Right cardiac atrium (tissue), 5 donors: ENCODE results near the gene PDZRN3. TPM values are rescaled to one million over a fixed set of nuclear protein-coding genes. Genes with fewer than 3 reads are reported as not detected.
"Not testable (repeated sequence)": the region's sequence is repeated elsewhere in the genome, so short reads cannot be mapped to it uniquely, and the experiment has no call there.

ENCODE experiments used
- ATAC-seq, 2 donors: fragments of 200-7000 bp; cut with Tn5 transposase; one replicate each; pipeline versions ENCODE4 v1.8.0 to v1.9.1; 2020; ENCODE audit warnings: moderate library complexity in 2 of 2, mild to moderate bottlenecking in 1 of 2
- DNase-seq, 3 donors: peaks; one replicate each; pipeline ENCODE4 v3.0.0-alpha.2; 2020
- H3K27ac ChIP-seq: one replicate; pipeline ENCODE4 v1.5.1; 2013; ENCODE audit warnings: mild to moderate bottlenecking, low read length, control low read depth, moderate library complexity
- H3K27me3 ChIP-seq: one replicate; pipeline ENCODE4 v1.6.1; 2013; ENCODE audit not compliant: control insufficient read depth, insufficient read depth
- H3K4me1 ChIP-seq: one replicate; pipeline ENCODE4 v1.6.1; 2013; ENCODE audit warnings: low read length; ENCODE audit not compliant: control insufficient read depth, insufficient read depth
- H3K4me3 ChIP-seq: one replicate; pipeline ENCODE4 v1.5.1; 2013; ENCODE audit warnings: low read length, control low read depth
- H3K9me3 ChIP-seq: one replicate; pipeline ENCODE4 v1.6.1; 2013; ENCODE audit warnings: low read length; ENCODE audit not compliant: control insufficient read depth
- WGBS: extraction: QIAGEN DNeasy Blood & Tissue Kit; methylation state at CpG from one replicate; pipeline ENCODE4 v1.1.7; 2013; 5-methylcytosine and 5-hydroxymethylcytosine counted together
- intact Hi-C, 4 donors: fragments of 100-400 bp; cut with DNase I; formaldehyde crosslinking; loops; one replicate each; pipeline versions ENCODE4 v1.11.0 to v1.14.0; 2022 to 2023
- polyA plus RNA-seq: library from polyadenylated mRNA; stranded (reverse); fragments of 200-250 nt; gene quantifications from one replicate; pipeline ENCODE4 v1.2.3, GENCODE V29; 2013
- total RNA-seq, 4 donors: library from RNA; stranded (reverse); fragmentation: NEBNext Ultra II Directional; extraction: Animal tissue kit (Norgen Biotek cat#: 25700); gene quantifications; one replicate each; pipeline ENCODE4 v1.2.1, GENCODE V29; 2021
- donor health status: healthy with polysubstance abuse.
- donor health status: DM: no; HTN: yes; CAD: no.
- donor health status: DM: no; HTN: no; CAD: no.
- donor health status: DM: no; HTN: yes; CAD: no; lungs with severe emphysema.
- donor health status: DM: yes; HTN: yes; CAD: no.

The PDZRN3 gene
- total and polyA plus RNA-seq, 5 donors, result 49.8 to 96.5 (median 70.1) TPM

GRCh38 chr3:73473898-73474416 lies 150.8 kb downstream of the PDZRN3 start:
- Histone ChIP-seq H3K4me3 (no peak overlapping the region), H3K27me3 (no peaks in the 10 kb centered on the region), H3K4me1 (peaks cover 3% of the 10 kb centered on the region), H3K27ac (no peak overlapping the region), H3K9me3 (no peaks in the 10 kb centered on the region)
- DNase-seq (no peak), ATAC-seq (peak in 1 of 2 donors; percentile 30)
- 79% methylated on average over 4 of the region's 4 CpGs for WGBS
- intact Hi-C loops, result no loop called here

GRCh38 chr3:73473181-73473897 lies 151.4 kb downstream of the PDZRN3 start:
- H3K4me1 ChIP-seq, result peaks cover 3% of the 10 kb centered on the region
- intact Hi-C loops, result no loop called here

GRCh38 chr3:73471986-73472787 lies 152.6 kb downstream of the PDZRN3 start:
- ATAC-seq, result peak in 1 of 2 donors; percentile 16
- Histone ChIP-seq H3K9me3 (no peaks in the 10 kb centered on the region), H3K4me1 (peaks cover 3% of the 10 kb centered on the region), H3K4me3 (no peak overlapping the region), H3K27ac (no peak overlapping the region), H3K27me3 (no peaks in the 10 kb centered on the region)
- DNase-seq, result no peak
- WGBS, result 58% methylated on average over 8 of the region's 8 CpGs
- intact Hi-C loops, result no loop called here

More at GRCh38 chr3:73473181-73473897, 151.4 kb downstream of the PDZRN3 start:
- ATAC-seq (peak; percentile 32 to 34), DNase-seq (no peak)
- H3K27me3 ChIP-seq, result no peaks in the 10 kb centered on the region
- H3K4me3 ChIP-seq, result no peak overlapping the region
- no peak overlapping the region for H3K27ac ChIP-seq
- WGBS, result 70% methylated on average over 5 of the region's 5 CpGs
- H3K9me3 ChIP-seq, result no peaks in the 10 kb centered on the region

DNA sequence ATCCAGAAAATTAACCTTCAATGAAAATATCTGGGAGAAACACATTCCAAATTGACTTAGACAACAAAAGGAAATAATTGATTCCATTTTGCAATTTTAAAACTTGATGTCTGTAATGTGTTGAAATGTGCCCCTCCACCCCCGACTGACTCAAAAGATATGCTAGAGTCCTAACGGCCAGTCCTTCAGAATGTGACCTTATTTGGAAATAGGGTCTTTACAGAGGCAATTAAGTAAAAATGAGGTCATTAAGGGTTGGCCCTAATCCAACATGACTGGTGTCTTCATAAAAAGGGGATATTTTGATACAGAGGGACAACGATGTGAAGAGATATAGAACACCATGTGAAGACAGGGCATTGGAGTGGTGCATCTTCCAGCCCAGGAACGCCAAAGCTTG lies 153.9 kb downstream of the PDZRN3 start:
- no peak for ATAC-seq
- Histone ChIP-seq H3K27me3 (no peaks in the 10 kb centered on the region), H3K9me3 (no peaks in the 10 kb centered on the region), H3K4me3 (no peak overlapping the region), H3K27ac (no peak overlapping the region), H3K4me1 (peaks cover 3% of the 10 kb centered on the region)
- WGBS, result 53% methylated on average over 4 of the region's 4 CpGs
- intact Hi-C loops, result no loop called here
- DNase-seq, result no peak

GRCh38 chr3:73469331-73469730 lies 155.4 kb downstream of the PDZRN3 start:
- intact Hi-C loops, result no loop called here
- DNase-seq (no peak), ATAC-seq (no peak)
- peaks cover 3% of the 10 kb centered on the region for H3K4me1 ChIP-seq
- H3K27ac ChIP-seq, result no peak overlapping the region
- 75% methylated on average over 9 of the region's 9 CpGs for WGBS
- H3K9me3 ChIP-seq, result no peaks in the 10 kb centered on the region
- H3K27me3 ChIP-seq, result no peaks in the 10 kb centered on the region
- H3K4me3 ChIP-seq, result no peak overlapping the region

DNA sequence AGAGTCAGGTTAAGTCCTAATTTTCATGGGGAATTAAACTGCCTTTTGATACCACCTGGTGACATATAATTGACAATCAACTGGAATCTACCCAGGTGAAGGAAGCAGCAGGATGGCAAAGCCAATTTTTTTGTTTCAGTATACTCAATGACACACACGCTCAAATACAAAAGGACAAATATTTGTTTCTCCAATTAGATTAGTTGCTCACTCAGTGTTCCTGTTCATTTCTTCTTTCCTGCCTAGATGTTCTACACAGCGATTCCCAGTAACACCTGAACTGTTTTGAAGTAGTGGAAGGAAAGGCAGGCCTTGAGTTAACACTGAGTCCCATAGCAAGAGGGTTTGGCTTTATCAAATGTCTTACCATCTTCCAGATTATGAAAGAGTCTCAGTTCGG lies 157.5 kb downstream of the PDZRN3 start:
- H3K9me3 ChIP-seq, result no peaks in the 10 kb centered on the region
- 64% methylated on average over 3 of the region's 3 CpGs for WGBS

DNA sequence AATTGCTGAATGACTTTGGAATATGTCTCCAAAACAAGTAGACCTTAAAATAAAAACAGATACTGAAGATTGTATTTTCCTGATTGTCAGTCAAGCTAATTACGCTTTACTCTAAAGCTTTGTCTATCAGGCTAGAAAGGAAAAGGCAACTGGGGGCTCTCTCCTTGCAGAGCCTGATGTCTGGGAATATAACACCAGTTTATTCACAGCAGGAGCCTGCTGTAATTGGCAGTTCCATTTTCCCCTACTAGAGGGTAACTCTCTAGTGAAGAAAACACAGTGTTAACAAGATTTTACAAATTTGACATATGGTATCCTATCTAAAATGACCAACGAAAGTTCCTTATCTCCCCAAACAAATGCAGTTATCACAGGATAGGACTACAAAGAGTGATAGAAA lies 158.8 kb downstream of the PDZRN3 start:
- 54% methylated on average over 2 of the region's 2 CpGs for WGBS
- H3K9me3 ChIP-seq, result no peaks in the 10 kb centered on the region
- intact Hi-C loops, result no loop called here
- DNase-seq (no peak), ATAC-seq (no peak)
- no peaks in the 10 kb centered on the region for H3K27me3 ChIP-seq
- H3K4me3 ChIP-seq, result no peak overlapping the region
- no peak overlapping the region for H3K27ac ChIP-seq
- H3K4me1 ChIP-seq, result peaks cover 2% of the 10 kb centered on the region

More for the DNA sequence above, 157.5 kb downstream of the PDZRN3 start:
- DNase-seq (no peak), ATAC-seq (no peak)
- intact Hi-C loops, result no loop called here
- no peak overlapping the region for H3K27ac ChIP-seq
- H3K4me1 ChIP-seq, result peaks cover 3% of the 10 kb centered on the region
- no peaks in the 10 kb centered on the region for H3K27me3 ChIP-seq
- H3K4me3 ChIP-seq, result no peak overlapping the region

DNA sequence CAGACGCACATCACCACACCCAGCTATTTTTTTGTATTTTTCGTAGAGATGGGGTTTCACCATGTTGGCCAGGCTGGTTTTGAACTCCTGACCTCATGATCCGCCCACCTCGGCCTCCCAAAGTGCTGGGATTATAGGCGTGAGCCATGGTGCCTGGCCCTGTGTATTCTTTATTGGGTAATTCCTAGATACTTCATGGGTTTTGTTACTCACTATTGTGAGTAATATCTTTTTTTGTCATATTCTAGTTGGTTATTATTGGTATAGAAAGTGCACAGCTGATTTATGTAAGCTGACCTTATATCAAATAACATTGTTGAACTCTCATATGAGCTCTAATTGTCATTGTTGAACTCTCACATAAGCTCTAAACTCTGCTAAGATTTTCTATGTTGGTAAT lies 160.6 kb downstream of the PDZRN3 start:
- ATAC-seq, H3K27me3 ChIP-seq, intact Hi-C loops, H3K9me3 ChIP-seq, DNase-seq, H3K4me3 ChIP-seq, H3K4me1 ChIP-seq, H3K27ac ChIP-seq: not testable (repeated sequence)
- WGBS, result 85% methylated on average over 5 of the region's 5 CpGs

- Histone ChIP-seq H3K4me3 (no peak overlapping the region), H3K27me3 (no peaks in the 10 kb centered on the region), H3K4me1 (peaks cover 4% of the 10 kb centered on the region), H3K9me3 (no peaks in the 10 kb centered on the region), H3K27ac (no peak overlapping the region)
- intact Hi-C loops, result no loop called here
- ATAC-seq (peak; percentile 71 to 83), DNase-seq (peak; percentile 44 to 78 (median 58))
- WGBS, result 42% methylated on average over 4 of the region's 4 CpGs
These were observed 163.2 kb downstream of the PDZRN3 start for GRCh38 chr3:73461547-73461946.

GRCh38 chr3:73459711-73460110 lies 165.0 kb downstream of the PDZRN3 start:
- Histone ChIP-seq H3K27ac (no peak overlapping the region), H3K9me3 (no peaks in the 10 kb centered on the region), H3K27me3 (no peaks in the 10 kb centered on the region), H3K4me1 (peaks cover 4% of the 10 kb centered on the region), H3K4me3 (no peak overlapping the region)
- intact Hi-C loops, result loop anchor here in 1 of 4 donors (5.0 kb wide), 1 partner anchor 43 kb away; no protein-coding TSS in a partner anchor
- ATAC-seq (no peak), DNase-seq (no peak)
- 89% methylated on average over 2 of the region's 2 CpGs for WGBS

GRCh38 chr3:73453666-73454065 lies 171.1 kb downstream of the PDZRN3 start:
- H3K4me3 ChIP-seq, result no peak overlapping the region
- peak in 1 of 2 donors; percentile 54 for ATAC-seq
- no peaks in the 10 kb centered on the region for H3K27me3 ChIP-seq
- 73% methylated on average over 4 of the region's 4 CpGs for WGBS
- no peaks in the 10 kb centered on the region for H3K9me3 ChIP-seq
- no peaks in the 10 kb centered on the region for H3K4me1 ChIP-seq
- H3K27ac ChIP-seq, result no peak overlapping the region
- no peak for DNase-seq
- intact Hi-C loops, result loop anchor here in 1 of 4 donors (5.0 kb wide), 1 partner anchor 49 kb away; no protein-coding TSS in a partner anchor
